Glutamatergic neuron (in vitro differentiated cells): ENCODE data around the gene NPW. TPM values are rescaled to one million over a fixed set of nuclear protein-coding genes. Genes with fewer than 3 reads are reported as not detected.

ENCODE experiments used
- DNase-seq: peaks from one replicate; pipeline ENCODE4 v3.0.0; 2022
- H3K27ac Mint-ChIP-seq: one replicate; pipeline ENCODE4 v1.8.0; 2020; ENCODE audit warnings: mild to moderate bottlenecking, mixed read lengths, inconsistent platforms; ENCODE audit not compliant: unreplicated experiment
- H3K27me3 Mint-ChIP-seq: one replicate; pipeline ENCODE4 v1.8.0; 2020; ENCODE audit warnings: mild to moderate bottlenecking, moderate library complexity, mixed read lengths, inconsistent platforms; ENCODE audit not compliant: unreplicated experiment
- H3K36me3 Mint-ChIP-seq: one replicate; pipeline ENCODE4 v1.8.0; 2020; ENCODE audit warnings: mild to moderate bottlenecking, mixed read lengths, inconsistent platforms; ENCODE audit not compliant: unreplicated experiment
- H3K4me1 Mint-ChIP-seq: one replicate; pipeline ENCODE4 v1.8.0; 2020; ENCODE audit warnings: mild to moderate bottlenecking, low read depth, mixed read lengths, inconsistent platforms; ENCODE audit not compliant: unreplicated experiment
- H3K4me3 Mint-ChIP-seq: one replicate; pipeline ENCODE4 v1.8.0; 2020; ENCODE audit warnings: mild to moderate bottlenecking, mixed read lengths, inconsistent platforms; ENCODE audit not compliant: unreplicated experiment
- H3K9me3 Mint-ChIP-seq: one replicate; pipeline ENCODE4 v1.8.0; 2020; ENCODE audit warnings: mild to moderate bottlenecking, moderate library complexity, mixed read lengths, inconsistent platforms; ENCODE audit not compliant: unreplicated experiment
- CTCF ChIP-seq: fragments of 200-600 bp; sonication (generic); IDR thresholded peaks from one replicate; pipeline ENCODE4 v1.5.0; 2021; ENCODE audit not compliant: partially characterized antibody, unreplicated experiment
- total RNA-seq: library from RNA; stranded (reverse); fragmentation: NEBNext Ultra II Directional; extraction: Animal tissue kit (Norgen Biotek cat#: 25700); gene quantifications from one replicate; pipeline ENCODE4 v1.2.1, GENCODE V29; 2021; ENCODE audit not compliant: unreplicated experiment

Gene NPW
- total RNA-seq, 1 donor from 2014 or later = 0.91 TPM

- Mint-ChIP-seq H3K27ac (no peak overlapping the region), H3K9me3 (peaks cover 8% of the 10 kb centered on the region), H3K36me3 (no peaks in the 10 kb centered on the region), H3K4me3 (no peak overlapping the region), H3K4me1 (peaks cover 11% of the 10 kb centered on the region), H3K27me3 (peaks cover 6% of the 10 kb centered on the region)
- peak; percentile 10 for DNase-seq
- TF ChIP-seq CTCF = no peak
These were observed 25.0 kb downstream of the NPW start for GRCh38 chr16:2044541-2044940.

- TF ChIP-seq CTCF = no peak
- peak overlapping the region; percentile 89 for H3K4me3 Mint-ChIP-seq
These were observed 26.6 kb downstream of the NPW start for GRCh38 chr16:2045965-2046892.

GRCh38 chr16:2046893-2047329, 27.3 kb downstream of the NPW start:
- no peak for TF ChIP-seq CTCF
- peak overlapping the region; percentile 89 for H3K4me3 Mint-ChIP-seq
- H3K4me1 Mint-ChIP-seq = peaks cover 9% of the 10 kb centered on the region
- H3K36me3 Mint-ChIP-seq = no peaks in the 10 kb centered on the region
- H3K9me3 Mint-ChIP-seq = peaks cover 13% of the 10 kb centered on the region
- H3K27ac Mint-ChIP-seq = no peak overlapping the region
- no peak for DNase-seq
- H3K27me3 Mint-ChIP-seq = peaks cover 2% of the 10 kb centered on the region

More at GRCh38 chr16:2045965-2046892, 26.6 kb downstream of the NPW start:
- peaks cover 9% of the 10 kb centered on the region for H3K4me1 Mint-ChIP-seq
- DNase-seq = no peak
- H3K36me3 Mint-ChIP-seq = no peaks in the 10 kb centered on the region
- H3K27me3 Mint-ChIP-seq = peaks cover 4% of the 10 kb centered on the region
- peaks cover 9% of the 10 kb centered on the region for H3K9me3 Mint-ChIP-seq
- H3K27ac Mint-ChIP-seq = no peak overlapping the region

- peaks cover 2% of the 10 kb centered on the region for H3K27me3 Mint-ChIP-seq
- H3K9me3 Mint-ChIP-seq = peaks cover 13% of the 10 kb centered on the region
- H3K27ac Mint-ChIP-seq = no peak within 1 kb of the TSS
These were observed 27.9 kb downstream of the NPW start, which contains the start of the genes NTHL1 and TSC2 for GRCh38 chr16:2047330-2048115. NTHL1 (minus strand) TSS chr16:2047834; CDS start chr16:2047823, 11 bp downstream. TSC2 (plus strand) TSS chr16:2047985; CDS start chr16:2048616, 631 bp downstream.

More at GRCh38 chr16:2047330-2048115, 27.9 kb downstream of the NPW start, which contains the start of the genes NTHL1 and TSC2:
- Mint-ChIP-seq H3K4me1 (peaks cover 9% of the 10 kb centered on the region), H3K4me3 (peak within 1 kb of the TSS; percentile 92), H3K36me3 (no peaks in the 10 kb centered on the region)
- DNase-seq = peak; percentile 97
- TF ChIP-seq CTCF = peak; percentile 64
